ENCODE measurements around the gene PTER.

The PTER gene

GRCh38 chr10:16425449-16425848 is 11.4 kb upstream of the PTER start:
- no peak overlapping the region for H3K4me3 ChIP-seq (ENCODE audit: low read length)
- TF ChIP-seq, protein P1, sequence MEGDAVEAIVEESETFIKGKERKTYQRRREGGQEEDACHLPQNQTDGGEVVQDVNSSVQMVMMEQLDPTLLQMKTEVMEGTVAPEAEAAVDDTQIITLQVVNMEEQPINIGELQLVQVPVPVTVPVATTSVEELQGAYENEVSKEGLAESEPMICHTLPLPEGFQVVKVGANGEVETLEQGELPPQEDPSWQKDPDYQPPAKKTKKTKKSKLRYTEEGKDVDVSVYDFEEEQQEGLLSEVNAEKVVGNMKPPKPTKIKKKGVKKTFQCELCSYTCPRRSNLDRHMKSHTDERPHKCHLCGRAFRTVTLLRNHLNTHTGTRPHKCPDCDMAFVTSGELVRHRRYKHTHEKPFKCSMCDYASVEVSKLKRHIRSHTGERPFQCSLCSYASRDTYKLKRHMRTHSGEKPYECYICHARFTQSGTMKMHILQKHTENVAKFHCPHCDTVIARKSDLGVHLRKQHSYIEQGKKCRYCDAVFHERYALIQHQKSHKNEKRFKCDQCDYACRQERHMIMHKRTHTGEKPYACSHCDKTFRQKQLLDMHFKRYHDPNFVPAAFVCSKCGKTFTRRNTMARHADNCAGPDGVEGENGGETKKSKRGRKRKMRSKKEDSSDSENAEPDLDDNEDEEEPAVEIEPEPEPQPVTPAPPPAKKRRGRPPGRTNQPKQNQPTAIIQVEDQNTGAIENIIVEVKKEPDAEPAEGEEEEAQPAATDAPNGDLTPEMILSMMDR (conservative IDR thresholded peaks at IDR 0.05; ENCODE audit: low read depth, low read length): no peak
- no peak for DNase-seq (ENCODE audit: low read depth)

DNA sequence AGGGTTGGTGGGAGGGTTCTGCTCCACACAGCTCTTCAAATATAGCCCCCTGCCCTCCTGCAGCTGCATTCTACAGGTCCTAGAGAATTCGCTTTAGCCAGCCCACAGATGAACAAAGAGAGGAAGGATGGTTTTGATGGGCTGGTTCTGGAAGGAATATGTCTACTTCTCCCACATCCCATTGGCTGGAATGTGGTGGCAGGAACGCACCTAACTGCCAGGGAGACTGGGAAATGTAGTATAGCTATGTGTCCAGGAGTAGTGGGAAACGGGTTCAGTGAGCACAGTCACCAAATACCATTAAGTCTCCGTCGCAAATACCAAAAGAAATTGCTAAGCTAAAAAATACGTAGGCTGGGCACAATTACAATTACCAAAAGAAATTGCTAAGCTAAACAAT is 7.3 kb upstream of the PTER start:
- TF ChIP-seq, protein P1 (conservative IDR thresholded peaks at IDR 0.05; ENCODE audit: low read depth, low read length): no peak
- DNase-seq (ENCODE audit: low read depth): no peak
- no peak overlapping the region for H3K4me3 ChIP-seq (ENCODE audit: low read length)

DNA sequence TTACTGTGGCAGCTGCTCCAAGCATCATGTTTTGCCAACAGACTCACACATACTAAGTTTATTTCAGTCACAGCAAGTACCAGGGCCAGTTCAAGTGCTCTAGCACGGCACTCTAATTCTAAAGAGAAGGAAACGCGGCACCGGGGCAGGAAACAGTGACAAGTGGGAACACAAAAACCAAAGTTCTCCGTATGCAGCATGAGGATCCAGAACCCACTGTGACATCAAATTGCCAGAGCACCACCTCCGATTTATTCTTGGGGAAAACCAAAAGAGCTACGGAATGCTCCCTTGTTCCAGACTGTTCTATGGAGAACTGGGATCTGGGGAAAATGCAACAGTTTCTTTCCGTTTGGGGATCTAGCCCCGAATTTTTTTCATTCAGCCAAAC is 448 bp upstream of the PTER start:
- TF ChIP-seq, protein P1 (conservative IDR thresholded peaks at IDR 0.05; ENCODE audit: low read depth, low read length): no peak
- DNase-seq (ENCODE audit: low read depth): no peak
- H3K4me3 ChIP-seq (ENCODE audit: low read length): peak overlapping the region; percentile 67

- no peak for DNase-seq (ENCODE audit: low read depth)
- H3K4me3 ChIP-seq (ENCODE audit: low read length): peak overlapping the region; percentile 67
- TF ChIP-seq, protein P1 (conservative IDR thresholded peaks at IDR 0.05; ENCODE audit: low read depth, low read length): no peak
Measured at GRCh38 chr10:16437540-16437894, 707 bp downstream of the PTER start.

GRCh38 chr10:16439295-16439694 is 2.5 kb downstream of the PTER start:
- no peak overlapping the region for H3K4me3 ChIP-seq (ENCODE audit: low read length)
- TF ChIP-seq, protein P1 (conservative IDR thresholded peaks at IDR 0.05; ENCODE audit: low read depth, low read length): no peak
- no peak for DNase-seq (ENCODE audit: low read depth)

DNA sequence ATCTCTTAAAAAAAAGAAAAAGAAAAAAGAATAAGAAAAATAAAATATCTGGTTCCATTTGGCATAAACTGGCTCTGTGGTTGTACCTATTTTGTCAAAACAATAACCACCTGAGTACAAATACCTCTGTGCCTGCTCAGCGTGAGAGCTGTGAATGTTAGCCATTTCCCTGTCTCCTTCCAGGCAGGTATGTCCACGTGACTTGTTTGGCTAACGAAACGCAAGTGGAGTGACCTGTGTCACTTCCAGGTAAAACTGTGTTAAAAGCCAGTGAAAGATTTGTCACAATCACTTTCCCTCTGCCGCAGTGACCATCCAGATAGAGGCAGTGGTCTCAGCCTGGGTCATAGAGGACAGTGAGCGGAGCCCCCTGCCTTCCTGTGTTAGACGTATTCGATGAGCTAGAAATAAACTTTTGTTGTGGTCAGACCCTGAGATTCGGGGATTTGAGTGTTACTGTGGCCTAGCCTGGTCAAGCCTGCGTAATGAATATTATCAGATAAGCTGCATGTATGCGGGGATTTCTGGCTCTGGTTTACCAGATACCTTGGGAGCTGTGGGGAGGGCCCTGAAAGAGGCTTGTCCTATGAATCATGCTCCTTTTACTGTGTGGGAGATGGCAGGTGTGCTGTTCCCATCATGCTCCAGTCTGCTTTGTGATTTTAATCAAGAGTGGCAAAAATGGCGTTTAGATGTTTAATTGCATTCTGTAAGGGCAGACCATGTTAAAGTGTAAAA is 3.8 kb downstream of the PTER start:
- DNase-seq (ENCODE audit: low read depth): peak; percentile 71

More for the DNA sequence above, 3.8 kb downstream of the PTER start:
- H3K4me3 ChIP-seq (ENCODE audit: low read length): no peak overlapping the region
- TF ChIP-seq, protein P1 (conservative IDR thresholded peaks at IDR 0.05; ENCODE audit: low read depth, low read length): no peak
